ENCODE results near the gene LCN12.

DNA sequence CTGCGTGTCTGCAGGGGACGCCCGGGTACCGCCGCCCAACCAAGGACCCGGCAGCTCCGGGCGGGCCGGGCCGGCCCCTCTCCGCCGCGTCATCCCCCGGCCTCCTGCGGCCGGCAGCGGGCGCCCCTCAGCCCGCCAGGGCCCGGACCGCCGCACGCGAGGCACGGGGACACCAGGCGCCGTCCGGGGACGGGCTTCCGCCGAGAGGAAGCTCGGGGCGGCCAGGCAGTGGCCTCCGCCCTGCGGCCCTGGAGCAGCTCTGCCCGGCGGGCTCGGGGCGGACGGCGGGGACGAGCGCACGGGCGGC, 7.9 kb upstream of the LCN12 start:
- TF ChIP-seq POLR2A (IDR thresholded peaks at IDR 0.05) = no peak
- TF ChIP-seq, protein P1, sequence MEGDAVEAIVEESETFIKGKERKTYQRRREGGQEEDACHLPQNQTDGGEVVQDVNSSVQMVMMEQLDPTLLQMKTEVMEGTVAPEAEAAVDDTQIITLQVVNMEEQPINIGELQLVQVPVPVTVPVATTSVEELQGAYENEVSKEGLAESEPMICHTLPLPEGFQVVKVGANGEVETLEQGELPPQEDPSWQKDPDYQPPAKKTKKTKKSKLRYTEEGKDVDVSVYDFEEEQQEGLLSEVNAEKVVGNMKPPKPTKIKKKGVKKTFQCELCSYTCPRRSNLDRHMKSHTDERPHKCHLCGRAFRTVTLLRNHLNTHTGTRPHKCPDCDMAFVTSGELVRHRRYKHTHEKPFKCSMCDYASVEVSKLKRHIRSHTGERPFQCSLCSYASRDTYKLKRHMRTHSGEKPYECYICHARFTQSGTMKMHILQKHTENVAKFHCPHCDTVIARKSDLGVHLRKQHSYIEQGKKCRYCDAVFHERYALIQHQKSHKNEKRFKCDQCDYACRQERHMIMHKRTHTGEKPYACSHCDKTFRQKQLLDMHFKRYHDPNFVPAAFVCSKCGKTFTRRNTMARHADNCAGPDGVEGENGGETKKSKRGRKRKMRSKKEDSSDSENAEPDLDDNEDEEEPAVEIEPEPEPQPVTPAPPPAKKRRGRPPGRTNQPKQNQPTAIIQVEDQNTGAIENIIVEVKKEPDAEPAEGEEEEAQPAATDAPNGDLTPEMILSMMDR (IDR thresholded peaks at IDR 0.05) = no peak

Measured in esophagus squamous epithelium (tissue), 4 donors.